ENCODE data around the gene PXDN. TPM values are rescaled to one million over a fixed set of nuclear protein-coding genes. Genes with fewer than 3 reads are reported as not detected.

The PXDN gene
- total and polyA plus RNA-seq, 10 of the 15 experiments (the other 5 are each of a cell fraction or from before 2014, with no cell fraction given), result 0.12 to 0.69 (median 0.23) TPM; not detected in 5

- WGBS (ENCODE audit: insufficient coverage, insufficient replicate concordance, low lambda C conversion rate, missing lambda C conversion rate), result 42% methylated on average over 15 of the region's 15 CpGs
- ATAC-seq (no peak), FAIRE-seq (no peak), DNase-seq (ENCODE audit: low read depth, low spot score) (no peak)
- no peaks in the 10 kb centered on the region for H3K4me1 ChIP-seq (ENCODE audit: control insufficient read depth, insufficient read depth, low read length)
- TF ChIP-seq MEF2B (IDR thresholded peaks at IDR 0.05; ENCODE audit: partially characterized antibody, poor library complexity, severe bottlenecking) (no peak), CTCF (IDR thresholded peaks at IDR 0.05 in 2 of 3, conservative IDR thresholded peaks at IDR 0.05 in 1 of 3; ENCODE audit: control insufficient read depth in 2 of 3, extremely low read depth in 1 of 3, insufficient read depth in 1 of 3, low read depth in 3 of 3, low read length in 3 of 3) (no peak), ZNF24 (IDR thresholded peaks at IDR 0.05) (no peak), HDAC6 (IDR thresholded peaks at IDR 0.05; ENCODE audit: unreplicated experiment) (no peak), ZBED1 (IDR thresholded peaks at IDR 0.05; ENCODE audit: borderline replicate concordance) (no peak), RAD21 (IDR thresholded peaks at IDR 0.05; ENCODE audit: insufficient read depth, low read depth, low read length) (no peak), REST (IDR thresholded peaks at IDR 0.05; ENCODE audit: low read depth, low read length) (no peak), JUNB (IDR thresholded peaks at IDR 0.05) (no peak), NR2F1 (conservative IDR thresholded peaks at IDR 0.05) (no peak), ATF3 (IDR thresholded peaks at IDR 0.05; ENCODE audit: borderline replicate concordance, extremely low read depth, low read depth, low read length) (no peak), MTA3 (IDR thresholded peaks at IDR 0.05; ENCODE audit: borderline replicate concordance, low read length) (no peak)
- ChIA-PET SMC1A (ENCODE audit: uncharacterized antibody, unreplicated experiment) (no interaction called here), CTCF (no interaction called here), POLR2A (no interaction called here), RAD21 (ENCODE audit: unreplicated experiment) (no interaction called here)
- H3K9ac ChIP-seq (ENCODE audit: control insufficient read depth, insufficient read depth, low read length), result no peak overlapping the region
- H3K4me3 ChIP-seq, result no peak overlapping the region
- no peaks in the 10 kb centered on the region for H3K27me3 ChIP-seq (replicated peaks in 1 of 2; ENCODE audit: control insufficient read depth in 2 of 2, insufficient read depth in 2 of 2, low read length in 1 of 2)
- BruUV-seq (replicated peaks), result no TSS peak
- no peak overlapping the region for H3K27ac ChIP-seq (ENCODE audit: control insufficient read depth, insufficient read depth)
- H3K4me2 ChIP-seq (ENCODE audit: control insufficient read depth, insufficient read depth), result no peak overlapping the region
- intact Hi-C loops (cut with micrococcal nuclease; ENCODE audit: unreplicated experiment) (no loop called here), in situ Hi-C loops (cut with MboI) (no loop called here)
- H3K36me3 ChIP-seq (ENCODE audit: control insufficient read depth in 2 of 2, insufficient read depth in 2 of 2, low read length in 1 of 2), result no peaks in the 10 kb centered on the region
- H3K9me3 ChIP-seq (replicated peaks; ENCODE audit: control insufficient read depth, insufficient read depth, low read length), result no peaks in the 10 kb centered on the region; the same call in 2 of the 3 replicates
- H4K20me1 ChIP-seq (ENCODE audit: control insufficient read depth, insufficient read depth), result no peaks in the 10 kb centered on the region
- no peaks in the 10 kb centered on the region for H3K79me2 ChIP-seq (ENCODE audit: control insufficient read depth, insufficient read depth, low read length)
- no peak overlapping the region for H2AFZ ChIP-seq (ENCODE audit: control insufficient read depth, low read depth, low read length)
These were observed 150.8 kb downstream of the PXDN start for GRCh38 chr2:1593371-1594122.

All from GM12878 (cell line).